Stimulated activated CD4-positive, alpha-beta T cell treated with anti-CD3 and anti-CD28 coated beads, TNF-alpha, amount 100 ng/mL, for 24 hours (primary cell): ENCODE results near the gene IGSF8.

Source experiments
- DNase-seq, 3 experiments: peaks; one replicate each; pipeline ENCODE4 v3.0.0-alpha.2; 2020; ENCODE audit warnings: low read depth in 3 of 3

The IGSF8 gene

GRCh38 chr1:160103658-160104408 is 5.4 kb upstream of the IGSF8 start:
- no peak for DNase-seq

GRCh38 chr1:160101717-160102522 is 3.5 kb upstream of the IGSF8 start:
- DNase-seq: no peak

GRCh38 chr1:160101037-160101716 is 2.8 kb upstream of the IGSF8 start:
- DNase-seq: peak; percentile 59 to 68 (median 59)

GRCh38 chr1:160099716-160100375 is 1.4 kb upstream of the IGSF8 start:
- no peak for DNase-seq

DNA sequence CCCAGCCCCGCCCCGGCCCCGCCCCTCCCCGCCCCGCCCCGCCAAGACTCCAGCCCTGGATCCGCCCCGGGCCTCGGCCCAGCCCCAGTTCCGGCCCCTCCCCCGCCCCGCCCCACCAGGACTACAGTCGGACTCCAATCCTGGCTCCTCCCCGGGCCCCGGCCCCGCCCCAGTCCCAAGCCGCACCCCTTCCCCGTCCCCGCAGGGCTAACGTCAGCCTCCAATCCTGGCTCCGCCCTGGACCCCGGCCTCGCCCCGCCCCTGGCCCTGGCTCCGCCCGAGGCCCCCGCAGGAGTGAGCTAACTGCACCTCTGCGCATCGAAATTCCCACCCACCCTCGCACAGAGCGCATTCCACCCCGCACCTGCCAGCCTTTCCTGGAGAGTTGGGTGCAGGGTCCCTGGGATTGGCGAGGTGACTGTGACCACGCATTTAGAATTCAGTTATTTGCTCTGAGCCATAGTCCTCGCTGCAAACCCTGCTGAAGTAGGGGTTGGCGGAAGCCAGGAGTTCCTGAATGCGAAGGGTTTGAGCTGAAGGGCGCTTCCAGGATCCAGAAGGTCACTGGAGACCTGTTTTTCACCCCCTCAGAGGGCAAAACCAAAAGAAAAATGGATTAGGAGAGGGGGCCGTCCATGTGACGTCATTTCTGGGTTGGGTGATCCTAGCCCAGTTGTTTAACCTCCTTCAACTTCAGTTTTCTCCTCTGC is 588 bp upstream of the IGSF8 start:
- DNase-seq: peak; percentile 96 to 99 (median 97)

- DNase-seq: peak in 2 of 3 experiments; percentile 19 to 40
Measured at GRCh38 chr1:160097151-160097910, 1.1 kb downstream of the IGSF8 start.

- DNase-seq: no peak
Measured at GRCh38 chr1:160096274-160097116, 1.9 kb downstream of the IGSF8 start.

DNA sequence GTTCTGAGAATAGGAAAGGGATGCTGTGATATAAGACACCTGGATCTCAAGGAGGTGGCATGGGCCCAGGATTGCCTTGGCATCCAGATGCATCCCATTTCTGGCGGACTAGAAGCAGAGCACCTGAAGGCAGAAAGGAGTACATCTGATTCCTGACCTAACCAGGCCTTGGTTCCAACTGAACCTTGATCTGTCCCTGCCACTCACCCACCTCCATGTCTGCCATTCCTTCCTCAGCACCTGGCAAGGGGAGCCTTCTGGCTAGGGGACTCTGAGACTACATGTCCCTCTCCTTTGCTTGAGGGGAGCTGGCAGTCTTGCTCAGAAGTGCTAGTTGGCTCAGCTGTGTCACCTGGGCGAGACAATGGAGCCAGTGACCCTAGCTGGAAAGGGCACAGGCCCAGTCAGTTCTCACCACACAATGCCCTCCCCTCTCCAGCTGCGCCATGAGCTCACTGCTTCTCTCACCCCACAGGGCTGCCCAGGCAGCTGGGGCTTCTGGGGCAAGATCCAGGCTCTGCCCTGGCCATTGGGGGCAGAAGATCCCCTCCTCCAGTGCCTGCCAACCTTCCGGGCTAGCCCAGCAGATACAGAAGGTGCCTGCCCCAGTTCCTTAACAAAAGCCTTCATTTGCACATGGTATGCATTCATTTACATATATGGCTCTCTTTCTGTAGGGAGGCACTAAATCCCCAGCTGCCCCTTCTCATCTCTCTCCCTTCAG is 2.9 kb downstream of the IGSF8 start:
- no peak for DNase-seq

DNA sequence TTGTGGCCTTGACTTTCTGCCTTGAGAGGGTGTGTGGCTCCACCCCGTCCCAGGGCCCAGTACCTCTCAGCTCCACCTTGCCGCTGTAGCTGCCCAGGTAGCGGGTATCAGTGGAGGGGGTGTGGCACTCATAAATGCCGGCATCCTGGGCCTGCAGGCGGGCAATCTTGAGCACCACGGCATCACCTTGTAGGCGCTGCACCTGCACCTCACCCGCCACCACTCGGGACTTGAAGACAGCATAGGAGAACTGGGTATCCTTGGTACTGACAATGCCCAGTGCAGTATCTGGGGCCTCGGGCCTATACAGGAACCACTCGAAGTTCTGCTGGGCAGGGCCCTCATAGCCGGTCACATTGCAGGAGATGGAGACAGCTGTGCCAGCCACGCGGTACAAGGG is 3.6 kb downstream of the IGSF8 start:
- DNase-seq: no peak

GRCh38 chr1:160094291-160094625 is 4.2 kb downstream of the IGSF8 start:
- DNase-seq: no peak

- DNase-seq: no peak
Measured at GRCh38 chr1:160093624-160094290, 4.7 kb downstream of the IGSF8 start.

- no peak for DNase-seq
Measured at GRCh38 chr1:160093069-160093395, 5.4 kb downstream of the IGSF8 start.

GRCh38 chr1:160092366-160093068 is 5.9 kb downstream of the IGSF8 start:
- DNase-seq: no peak

DNA sequence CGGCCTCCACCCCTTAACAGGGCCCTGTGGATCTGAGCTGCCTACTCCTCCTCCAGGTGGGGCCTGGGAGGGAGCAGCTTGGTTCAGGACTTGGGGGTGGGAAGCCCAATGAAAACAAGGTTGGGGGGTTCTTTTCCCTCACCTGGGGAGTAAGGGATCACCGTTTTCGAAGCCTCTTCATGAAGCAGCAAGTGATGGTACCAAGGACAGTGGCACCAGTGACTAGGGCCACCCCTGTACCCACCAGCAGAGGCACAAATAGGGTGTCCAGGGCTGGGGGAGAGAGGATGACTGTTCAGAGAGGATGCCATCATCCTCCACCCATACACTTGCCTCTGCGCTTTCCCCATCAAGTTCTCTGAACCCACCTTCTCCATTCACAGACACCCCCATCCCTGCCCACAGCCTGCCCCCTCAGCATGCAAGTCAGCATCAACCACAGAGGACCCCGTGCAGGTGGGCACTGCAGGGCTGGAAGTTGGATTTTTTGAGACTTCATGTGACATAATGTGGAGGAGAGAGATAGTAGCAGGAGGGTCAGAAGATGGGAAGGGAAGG is 6.7 kb downstream of the IGSF8 start:
- no peak for DNase-seq

- no peak for DNase-seq
Measured at GRCh38 chr1:160090760-160091159, 7.7 kb downstream of the IGSF8 start.

- DNase-seq: no peak
Measured at GRCh38 chr1:160089883-160090282, 8.5 kb downstream of the IGSF8 start.

DNA sequence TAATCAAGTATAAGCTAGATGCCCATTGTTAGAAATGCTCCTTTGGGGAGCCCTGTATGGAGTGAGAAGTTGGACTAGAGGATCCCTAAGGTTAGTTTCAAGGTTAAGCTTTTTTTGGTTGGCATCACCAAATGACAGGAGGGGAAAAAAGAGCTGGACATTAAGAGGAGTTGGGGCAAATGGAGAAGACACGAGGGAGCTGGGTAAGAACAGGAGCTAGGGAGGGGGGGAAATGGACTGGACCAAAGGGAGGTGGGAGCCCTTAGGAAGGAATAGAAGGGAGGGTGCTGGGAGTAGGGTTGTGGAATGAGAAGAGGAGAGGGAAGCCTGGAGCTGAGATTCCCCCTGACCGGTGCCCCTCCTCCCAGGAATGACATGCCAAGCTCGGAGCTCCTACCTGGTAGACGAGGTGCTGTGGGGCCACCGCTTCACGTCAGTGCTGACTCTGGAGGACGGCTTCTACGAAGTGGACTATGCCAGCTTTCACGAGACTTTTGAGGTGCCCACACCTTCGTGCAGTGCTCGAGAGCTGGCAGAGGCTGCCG is 11.2 kb downstream of the IGSF8 start:
- no peak for DNase-seq
